ENCODE data around the gene CACUL1. TPM values are rescaled to one million over a fixed set of nuclear protein-coding genes. Genes with fewer than 3 reads are reported as not detected.

CACUL1 gene
- polyA plus RNA-seq, 4 donors, result 25.1 to 42.5 (median 28.3) TPM

DNA sequence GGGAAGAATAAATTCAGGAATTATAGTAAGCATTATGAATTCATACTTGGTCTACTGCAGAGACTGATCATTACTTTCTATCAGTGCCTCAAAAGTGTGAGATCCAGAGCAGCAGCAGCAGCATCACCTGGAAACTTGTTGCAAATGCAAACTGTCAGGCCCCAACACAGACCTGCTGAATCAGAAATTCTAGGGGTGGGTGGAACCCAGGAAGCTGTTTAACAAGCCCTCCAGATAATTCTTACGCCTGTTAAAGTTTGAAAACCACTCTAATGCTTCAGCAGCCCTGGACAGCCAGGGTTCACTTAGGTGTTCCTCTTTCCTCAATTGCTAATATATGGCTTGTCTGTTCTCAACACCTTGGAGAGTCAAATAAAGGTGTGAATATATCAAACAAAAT is 19.5 kb downstream of the CACUL1 start:
- DNase-seq (ENCODE audit: low read depth in 4 of 4, low spot score in 2 of 4), result no peak

DNA sequence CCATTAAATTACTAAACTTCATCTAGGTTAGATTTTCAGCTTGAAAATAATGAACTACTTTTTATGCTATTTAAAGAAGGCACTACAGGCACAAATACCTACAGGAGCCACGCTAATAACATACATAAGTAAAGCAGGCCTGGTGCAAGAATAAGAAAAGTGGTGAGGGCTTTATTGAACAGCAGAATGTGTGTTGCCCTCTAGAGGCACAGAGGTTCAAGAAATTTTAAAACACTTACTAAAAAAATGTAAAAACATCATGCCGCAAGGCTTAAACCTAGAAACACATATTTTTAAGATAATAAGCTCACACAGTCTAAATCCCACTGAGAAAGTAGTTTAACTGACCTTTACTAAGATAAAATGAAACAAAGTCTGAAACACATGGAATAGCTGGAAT is 20.3 kb downstream of the CACUL1 start:
- DNase-seq (ENCODE audit: low read depth in 4 of 4, low spot score in 2 of 4), result no peak

DNA sequence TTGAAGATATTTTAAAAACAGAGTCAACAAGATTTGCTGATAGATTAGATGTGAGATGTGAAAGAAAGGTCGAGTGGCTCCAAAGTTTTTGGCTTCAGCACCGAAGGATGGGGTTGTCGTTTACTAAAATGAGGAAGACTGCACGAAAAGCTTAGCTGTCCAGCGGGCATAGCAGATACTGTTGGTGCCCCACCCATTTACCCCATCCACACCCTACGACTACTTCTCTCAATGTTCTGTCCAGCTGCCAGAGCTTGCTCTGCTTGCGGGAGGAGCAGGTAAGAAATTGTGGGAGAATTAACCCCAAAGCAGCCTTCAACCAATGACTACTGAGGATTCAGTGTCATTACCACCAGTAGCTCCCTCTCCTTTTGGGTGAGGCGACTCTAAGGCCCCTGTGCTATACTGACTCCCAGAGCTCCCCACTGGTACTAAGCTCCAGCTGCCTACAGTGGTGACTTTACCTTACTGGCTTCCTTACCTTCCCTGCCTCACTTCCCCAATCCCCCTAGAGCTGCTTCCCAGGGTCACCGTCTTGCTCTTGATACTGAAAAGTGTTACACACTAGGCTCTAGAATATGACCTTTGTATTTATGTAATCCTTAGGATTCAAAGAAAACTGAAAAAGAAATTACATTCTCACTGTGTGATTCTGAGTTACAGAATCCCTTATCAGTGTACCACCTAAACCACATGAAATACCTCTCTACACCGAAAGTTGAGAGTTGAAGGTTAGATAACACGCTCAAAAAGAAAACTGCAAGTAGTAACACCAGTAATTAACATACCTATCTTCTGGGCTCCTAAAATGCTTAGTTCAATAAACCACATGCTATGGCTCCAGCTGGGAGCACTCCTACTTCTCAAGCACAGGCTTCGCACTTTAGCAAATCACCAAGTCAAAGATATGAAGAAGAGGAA is 22.3 kb downstream of the CACUL1 start:
- DNase-seq (ENCODE audit: low read depth in 4 of 4, low spot score in 2 of 4), result no peak

DNA sequence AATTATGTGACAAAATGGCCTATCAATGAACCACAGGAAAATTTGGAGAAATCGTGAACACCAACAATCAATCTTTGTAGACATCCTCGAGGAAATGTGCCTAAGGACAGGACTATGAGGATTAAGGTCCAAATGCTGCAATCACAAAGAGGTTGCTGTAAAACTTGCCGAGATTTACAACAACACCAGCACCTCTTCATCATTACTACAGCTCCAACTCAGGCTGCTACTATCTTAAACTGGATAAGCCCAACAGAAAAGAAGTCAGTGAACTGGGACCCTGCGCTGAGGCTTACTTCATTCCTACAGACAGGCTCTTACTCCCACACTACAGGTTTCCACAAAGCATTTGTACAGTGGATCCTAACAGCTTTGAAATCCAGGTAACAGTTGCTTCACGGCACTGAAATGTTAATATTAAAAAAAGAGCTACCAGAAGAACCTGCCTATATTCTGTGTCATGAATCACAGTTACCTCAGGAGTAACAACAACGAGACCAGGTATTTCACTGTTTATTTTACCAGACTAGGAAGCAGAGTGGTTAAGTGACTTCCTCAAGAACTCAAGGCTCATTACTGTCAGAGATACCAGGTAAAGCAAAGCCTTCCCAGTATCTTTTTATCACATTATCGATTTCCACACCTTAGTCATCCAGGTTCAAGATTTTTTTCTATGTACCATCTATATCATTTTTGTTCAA is 23.9 kb downstream of the CACUL1 start:
- DNase-seq (ENCODE audit: low read depth in 4 of 4, low spot score in 2 of 4), result no peak

DNA sequence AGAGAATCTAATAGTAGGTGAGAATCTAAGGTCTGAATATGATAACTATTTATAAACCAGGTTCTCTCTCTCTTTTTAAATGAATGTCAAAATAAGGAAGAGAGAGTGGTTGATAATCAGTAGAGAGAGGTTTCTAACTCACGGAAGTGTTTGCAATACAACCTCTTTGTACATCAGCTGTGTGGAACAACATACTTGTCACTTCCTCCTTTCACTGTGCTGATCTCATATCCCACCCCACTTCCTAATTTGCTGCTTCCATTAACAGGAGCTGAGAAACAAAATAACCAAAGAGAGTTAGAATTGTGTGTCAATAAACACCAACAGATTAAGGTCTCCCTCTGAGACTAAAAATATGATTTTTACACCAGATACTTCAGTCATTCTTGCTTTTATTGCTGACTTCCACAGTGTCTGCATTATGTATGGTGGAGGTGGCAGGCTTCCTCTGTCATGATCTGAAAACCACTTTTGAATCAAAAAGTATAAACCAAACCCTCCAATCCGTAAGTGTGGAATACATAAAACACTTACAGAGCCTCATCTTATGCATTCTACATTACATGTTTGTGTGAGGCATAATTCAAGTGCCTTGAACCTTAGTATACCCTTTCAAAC is 25.0 kb downstream of the CACUL1 start:
- DNase-seq (ENCODE audit: low read depth in 4 of 4, low spot score in 2 of 4), result no peak

DNA sequence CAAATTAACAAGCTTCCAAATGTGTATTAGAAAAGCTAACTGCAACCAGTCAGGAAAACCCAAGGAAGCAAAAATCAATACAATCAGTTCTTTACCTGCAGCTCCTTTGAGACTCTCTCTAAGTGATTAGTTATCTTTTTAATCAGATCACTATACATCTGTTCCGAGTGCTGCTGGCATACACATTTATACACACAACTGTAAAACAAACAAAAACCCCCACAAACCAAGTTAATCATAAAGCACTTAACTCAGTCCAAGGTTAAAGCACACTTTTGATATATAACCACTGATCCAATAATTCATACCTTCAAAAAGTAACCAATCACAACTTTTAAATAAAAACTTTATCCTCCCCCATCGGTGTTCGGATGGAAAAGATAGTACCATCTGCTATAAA is 25.6 kb downstream of the CACUL1 start:
- DNase-seq (ENCODE audit: low read depth in 4 of 4, low spot score in 2 of 4), result no peak

DNA sequence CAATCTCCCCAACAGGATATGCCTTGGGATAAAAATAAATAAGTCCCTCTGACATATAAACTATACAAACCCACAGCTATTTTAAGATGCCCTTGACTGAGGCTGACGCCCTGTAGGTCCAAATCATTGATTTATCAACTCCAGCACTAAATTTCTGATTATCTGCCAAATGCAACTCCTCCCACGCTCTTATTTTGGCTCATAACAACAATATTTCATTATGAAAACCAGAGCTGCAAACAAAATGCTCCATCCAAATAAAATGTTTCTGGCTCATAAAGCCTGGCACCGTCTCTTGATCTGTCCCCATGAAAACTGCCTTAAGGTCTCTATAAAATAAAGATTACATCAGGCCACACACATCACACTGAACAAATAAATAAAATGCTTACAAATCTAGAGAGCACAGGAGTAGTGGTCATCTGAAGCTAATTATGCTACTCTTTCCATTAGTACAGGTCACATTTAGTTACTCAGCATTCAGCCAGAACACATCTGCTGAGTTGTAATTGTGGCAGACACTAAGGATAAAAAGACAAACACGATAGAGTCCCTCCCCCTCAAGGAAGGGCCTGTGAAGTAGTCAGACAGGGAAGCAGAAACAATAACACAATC is 28.8 kb downstream of the CACUL1 start:
- DNase-seq (ENCODE audit: low read depth in 4 of 4, low spot score in 2 of 4), result no peak

DNA sequence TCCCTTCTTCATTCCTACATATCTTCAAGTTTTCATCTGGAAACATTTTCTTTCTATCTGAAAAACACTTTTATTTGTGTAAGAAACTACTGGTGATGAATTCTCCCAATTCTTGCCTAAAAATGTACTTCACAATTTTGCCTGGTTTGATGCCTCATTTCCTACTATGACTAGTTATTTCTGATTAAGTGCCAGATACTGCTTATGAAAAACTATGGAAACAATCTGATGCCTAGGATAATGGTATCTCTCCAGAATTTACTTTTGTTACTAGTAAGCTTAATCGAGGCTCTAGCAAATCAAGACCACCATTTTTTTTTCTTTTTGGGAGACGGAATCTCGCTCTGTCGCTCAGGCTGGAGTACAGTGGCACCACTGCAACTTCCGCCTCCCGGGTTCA is 31.3 kb downstream of the CACUL1 start:
- DNase-seq (ENCODE audit: low read depth in 4 of 4, low spot score in 2 of 4), result no peak

DNA sequence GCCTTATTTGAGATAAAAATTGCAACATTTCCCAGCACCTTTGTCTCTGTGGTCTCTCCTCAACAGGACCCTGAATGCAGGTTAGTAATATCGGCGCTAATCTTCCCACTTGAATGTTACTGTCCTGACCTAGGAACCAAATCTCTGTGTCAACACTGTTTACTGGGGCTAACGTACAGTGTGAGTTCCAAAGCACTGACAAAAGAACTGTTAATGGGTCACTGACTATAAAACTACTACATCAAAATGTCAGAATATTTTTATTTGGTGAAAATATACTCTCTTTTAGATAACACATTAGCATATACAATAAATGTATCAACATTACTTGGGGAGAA is 33.3 kb downstream of the CACUL1 start:
- no peak for DNase-seq (ENCODE audit: low read depth in 4 of 4, low spot score in 2 of 4)

DNA sequence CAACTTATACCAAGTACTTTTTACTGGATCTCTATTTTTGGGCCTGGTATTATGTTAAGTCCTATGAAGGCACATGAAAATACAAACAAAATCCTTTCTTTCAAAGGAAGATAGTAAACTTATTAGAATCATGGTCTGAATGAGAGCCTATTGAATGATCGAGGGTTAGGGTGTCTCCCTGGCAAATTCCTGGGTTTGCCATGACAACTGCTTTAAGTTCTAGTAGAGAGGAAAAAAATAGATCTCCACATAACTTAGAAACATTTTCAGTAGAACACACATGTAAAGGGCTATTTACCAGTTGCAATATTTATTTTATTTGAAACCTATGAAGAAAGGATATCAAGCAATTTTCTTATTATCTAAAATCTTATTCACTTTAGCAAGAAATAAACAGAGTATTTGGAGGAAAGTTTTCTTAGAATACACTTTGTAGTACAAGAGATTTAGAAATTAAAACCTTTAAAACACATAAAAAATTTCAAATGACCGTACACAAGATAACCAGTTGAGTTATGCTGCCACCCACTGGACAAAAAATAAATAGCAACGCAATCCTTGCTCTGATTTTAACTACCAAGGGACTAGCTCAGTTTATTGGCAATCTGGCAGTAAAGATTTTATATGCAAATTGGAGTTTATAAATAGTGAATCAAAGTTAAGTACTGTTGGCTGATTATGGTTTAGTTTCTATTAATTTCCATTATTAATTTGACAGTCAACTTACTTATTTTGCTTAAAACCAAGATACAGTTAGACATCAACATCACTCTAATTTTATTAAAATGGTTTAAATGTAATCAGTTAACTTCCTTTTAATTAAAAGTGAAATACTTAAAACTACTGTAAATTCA is 33.9 kb downstream of the CACUL1 start:
- DNase-seq (ENCODE audit: low read depth in 4 of 4, low spot score in 2 of 4), result peak in 1 of 4 donors; percentile 57

DNA sequence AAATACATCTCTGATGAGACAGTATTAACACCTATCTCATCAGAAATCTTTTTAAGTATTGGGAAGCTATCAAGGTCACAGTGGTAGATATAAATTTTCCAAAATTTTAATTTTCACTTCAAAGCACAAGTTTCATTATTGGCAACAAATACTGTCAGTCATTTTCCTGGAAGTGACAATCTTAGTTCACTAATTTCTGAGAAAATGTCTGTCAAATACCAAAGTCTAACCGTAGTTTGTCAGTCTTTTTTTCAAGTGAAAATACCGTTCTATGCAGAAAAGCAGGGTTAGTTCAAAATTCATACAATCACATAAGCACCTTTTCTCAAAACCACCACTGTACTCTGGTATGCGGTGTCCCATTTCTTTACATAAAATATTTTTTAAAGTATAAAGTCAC is 40.4 kb downstream of the CACUL1 start:
- no peak for DNase-seq (ENCODE audit: low read depth in 4 of 4, low spot score in 2 of 4)

DNA sequence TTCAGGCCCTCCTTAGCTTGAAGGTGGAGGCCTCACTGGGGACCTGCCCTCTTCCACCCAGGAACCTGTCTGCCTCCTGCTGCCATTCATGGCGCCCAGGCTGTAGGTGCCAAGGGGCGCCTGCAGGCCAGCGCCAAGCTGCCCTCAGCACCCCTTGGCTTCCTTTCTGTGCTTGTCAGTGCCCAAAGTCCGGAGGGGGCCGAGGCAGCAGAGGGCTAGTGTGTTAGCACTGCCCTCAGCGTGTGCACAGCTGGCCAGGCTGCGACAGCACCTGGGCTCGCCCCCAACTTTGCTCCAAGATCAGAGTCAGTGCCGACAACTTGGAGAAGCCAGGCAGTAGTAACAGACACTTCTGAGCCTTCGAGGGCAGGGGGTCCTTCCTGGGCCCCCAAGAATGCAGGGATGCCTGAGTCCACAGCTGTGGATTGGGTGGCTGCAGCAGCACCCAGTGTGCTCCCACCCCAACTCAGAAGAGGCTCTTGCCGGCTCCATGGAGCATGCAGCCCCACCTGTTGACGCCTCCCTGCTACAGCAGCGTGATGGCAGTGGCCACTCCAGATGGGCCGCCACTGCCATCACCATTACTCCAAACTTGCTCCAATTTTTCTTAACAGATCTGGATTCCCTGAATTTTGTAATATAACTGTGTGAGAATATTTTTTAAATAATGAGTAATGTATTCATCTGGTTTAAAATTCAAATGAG is 41.7 kb downstream of the CACUL1 start:
- DNase-seq (ENCODE audit: low read depth in 4 of 4, low spot score in 2 of 4), result no peak

DNA sequence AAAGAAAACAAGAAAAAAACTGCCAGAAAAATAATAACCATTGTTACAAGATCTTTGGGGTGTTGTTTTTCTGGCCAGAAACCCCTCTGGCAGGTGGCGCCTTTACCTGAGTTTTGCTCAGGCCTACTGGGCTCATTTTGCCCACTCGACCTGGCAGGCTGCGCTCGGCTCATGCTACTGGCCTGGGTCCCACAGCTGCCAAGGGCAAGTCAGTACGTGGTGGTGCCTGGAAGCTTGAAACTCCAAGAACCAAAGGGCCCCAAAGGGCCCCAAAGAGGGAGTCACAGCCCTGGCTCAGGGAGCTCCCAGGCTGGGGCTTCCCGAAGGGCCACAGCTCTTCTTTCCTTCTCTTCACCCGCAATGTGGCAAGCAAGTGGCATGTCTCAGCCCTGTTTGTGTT is 42.7 kb downstream of the CACUL1 start:
- DNase-seq (ENCODE audit: low read depth in 4 of 4, low spot score in 2 of 4), result no peak

DNA sequence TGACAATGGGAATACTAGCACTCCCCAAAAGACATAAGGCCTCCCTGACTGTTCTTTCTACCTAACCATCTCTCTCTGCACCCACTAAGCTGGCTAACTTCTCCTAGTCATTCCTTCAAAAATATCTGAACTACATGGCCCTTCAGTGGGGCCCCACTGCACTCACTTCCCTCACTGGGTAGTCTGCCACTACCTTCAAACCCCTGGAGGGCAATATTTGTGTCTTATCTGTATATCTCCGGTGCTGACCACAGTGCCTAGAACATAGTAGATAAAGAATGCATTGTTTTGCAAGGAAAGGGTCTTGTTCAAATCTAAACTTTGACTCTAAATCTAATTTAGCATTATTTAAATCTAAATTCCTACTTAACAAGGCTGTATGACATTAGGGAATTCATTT is 44.3 kb downstream of the CACUL1 start:
- DNase-seq (ENCODE audit: low read depth in 4 of 4, low spot score in 2 of 4), result no peak

DNA sequence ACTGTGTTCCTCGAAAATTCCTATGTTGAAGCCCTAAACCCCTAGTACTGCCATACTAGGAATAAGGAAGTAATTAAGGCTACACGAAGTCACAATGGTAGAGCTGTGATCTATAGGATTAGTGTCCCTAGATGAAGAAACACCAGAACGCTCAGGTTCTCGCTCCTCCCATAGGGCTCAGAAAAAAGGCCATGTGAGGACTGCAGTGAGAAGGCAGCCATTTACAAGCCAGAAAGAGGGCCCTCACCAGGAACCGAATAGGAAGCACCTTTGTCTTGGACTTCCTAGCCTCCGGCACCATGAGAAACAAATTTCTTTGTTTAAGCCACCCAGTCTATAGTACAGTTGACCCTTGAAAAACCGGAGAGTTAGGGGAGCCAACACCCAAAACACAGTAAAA is 46.2 kb downstream of the CACUL1 start:
- DNase-seq (ENCODE audit: low read depth in 4 of 4, low spot score in 2 of 4), result no peak

DNA sequence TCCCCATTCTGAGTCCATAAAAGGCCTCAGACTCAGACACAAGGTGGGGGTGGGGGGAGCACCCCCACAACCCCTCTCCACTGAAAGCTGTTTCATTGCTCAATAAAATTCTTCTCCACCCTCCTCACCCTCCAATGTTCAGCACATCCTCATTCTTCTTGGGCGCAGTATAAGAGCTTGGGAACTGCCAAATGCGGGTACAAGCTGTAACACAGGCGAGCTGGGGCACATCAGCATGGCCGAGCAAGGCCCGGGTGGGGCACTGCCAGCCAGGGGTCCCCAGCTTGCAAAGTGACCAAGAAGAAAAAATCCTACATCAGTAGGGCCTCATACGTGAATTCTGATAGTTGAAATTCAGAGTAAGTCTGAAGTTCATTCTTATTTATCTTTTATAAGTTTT is 50.1 kb downstream of the CACUL1 start:
- no peak for DNase-seq (ENCODE audit: low read depth in 4 of 4, low spot score in 2 of 4)

DNA sequence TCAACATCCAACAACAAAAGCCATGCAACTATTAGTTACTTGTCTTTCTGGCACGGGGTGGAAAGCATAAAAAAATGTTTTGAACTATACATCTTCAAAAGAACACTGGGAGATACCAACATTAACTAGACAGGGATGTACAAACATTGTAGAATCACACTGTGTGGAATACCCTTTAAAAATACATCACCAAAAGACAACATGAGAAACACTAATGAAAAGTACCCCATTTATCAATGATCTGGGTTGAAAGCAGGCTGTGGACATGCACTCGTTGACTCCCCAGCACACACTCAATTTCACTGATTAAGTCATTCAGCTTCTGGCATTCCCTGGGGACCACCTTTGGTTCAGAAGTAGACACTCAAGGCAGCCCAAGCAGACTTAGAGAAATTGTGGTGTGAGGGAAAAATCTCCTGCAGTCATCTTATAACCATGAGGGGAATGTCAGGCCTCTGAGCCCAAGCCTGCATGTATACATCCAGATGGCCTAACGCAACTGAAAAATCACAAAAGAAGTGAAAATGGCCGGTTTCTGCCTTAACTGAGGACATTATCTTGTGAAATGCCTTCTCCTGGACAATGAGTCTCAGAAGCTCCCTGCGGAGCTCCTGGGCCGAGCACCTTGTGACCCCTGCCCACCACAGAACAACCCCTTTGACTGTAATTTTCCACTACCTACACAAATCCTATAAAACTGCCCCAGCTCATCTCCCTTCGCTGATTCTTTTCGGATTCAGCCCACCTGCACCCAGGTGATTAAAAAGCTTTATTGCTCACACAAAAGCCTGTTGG is 53.0 kb downstream of the CACUL1 start:
- DNase-seq (ENCODE audit: low read depth in 4 of 4, low spot score in 2 of 4), result no peak

DNA sequence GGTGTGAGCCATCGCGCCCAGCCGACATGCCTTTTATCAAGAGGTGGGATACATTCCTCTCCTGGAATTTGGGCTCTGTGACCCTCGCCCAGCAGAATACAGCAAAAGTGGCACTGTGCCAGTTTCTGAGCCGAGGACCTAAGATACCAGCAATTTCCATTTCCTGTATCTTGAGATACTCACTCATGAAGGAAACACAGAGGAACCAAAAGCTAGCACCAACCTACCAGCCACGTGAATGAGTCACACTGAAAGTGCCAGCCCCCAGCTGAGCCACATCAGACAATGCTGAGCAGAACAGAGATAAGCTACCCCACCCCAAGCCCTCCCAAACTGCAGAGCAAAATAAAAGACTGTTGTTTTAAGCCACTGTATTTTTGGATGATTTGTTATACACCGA is 56.3 kb downstream of the CACUL1 start:
- no peak for DNase-seq (ENCODE audit: low read depth in 4 of 4, low spot score in 2 of 4)

DNA sequence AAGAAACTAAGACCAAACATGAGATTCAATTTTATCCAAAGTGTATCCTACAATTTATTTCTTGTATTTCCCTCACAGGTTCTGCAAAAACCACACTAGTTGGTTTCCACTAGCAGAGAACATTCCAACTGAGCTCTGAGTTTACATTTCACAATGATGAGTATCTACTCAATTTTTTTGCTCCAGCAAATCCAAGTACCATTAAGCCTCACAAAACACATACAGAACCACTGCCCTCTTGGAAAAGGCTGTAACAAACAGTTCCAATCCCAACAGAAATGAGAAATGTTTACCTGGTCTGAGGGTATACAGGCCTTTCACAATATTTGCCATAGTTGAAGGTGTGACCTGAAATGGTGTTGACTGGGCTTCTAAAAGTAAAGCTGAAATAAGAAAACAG is 59.9 kb downstream of the CACUL1 start:
- DNase-seq (ENCODE audit: low read depth in 4 of 4, low spot score in 2 of 4), result no peak
